HEK293T (cell line): ENCODE results near the gene DERA.

ENCODE experiments used
- CTCF ChIA-PET: fragments of 350-600 bp; formaldehyde crosslinking; extraction: SDS; loops from one replicate; lab custom pipeline; 2021; ENCODE audit warnings: antibody characterized with exemption, inconsistent platforms; lab: Yijun Ruan, JAX
- POLR2A ChIA-PET: fragments of 350-600 bp; formaldehyde crosslinking; extraction: SDS; loops from one replicate; lab custom pipeline; 2020; ENCODE audit warnings: antibody characterized with exemption, inconsistent platforms; lab: Yijun Ruan, JAX
- DNase-seq: peaks from one replicate; pipeline ENCODE4 v3.0.0; 2012; ENCODE audit warnings: mixed read lengths; ENCODE audit errors: extremely low spot score
- ARNT ChIP-seq: fragments of 450-650 bp; IDR thresholded peaks from 2 replicates; pipeline ENCODE4 v1.6.1; 2017; ENCODE audit warnings: mild to moderate bottlenecking
- BHLHE40 ChIP-seq: fragments of 450-650 bp; IDR thresholded peaks from 2 replicates; pipeline ENCODE4 v1.6.1; 2016; ENCODE audit warnings: mild to moderate bottlenecking, moderate library complexity, borderline replicate concordance
- CTBP1 ChIP-seq: fragments of 450-650 bp; IDR thresholded peaks from 2 replicates; pipeline ENCODE4 v1.6.1; 2016; ENCODE audit warnings: borderline replicate concordance
- ELF4 ChIP-seq: fragments of 450-650 bp; IDR thresholded peaks from 2 replicates; pipeline ENCODE4 v1.6.1; 2017; ENCODE audit warnings: antibody characterized with exemption
- FOXA1 ChIP-seq: fragments of 450-650 bp; IDR thresholded peaks from 2 replicates; pipeline ENCODE4 v1.6.1; 2016; ENCODE audit warnings: mild to moderate bottlenecking
- FOXK2 ChIP-seq: fragments of 450-650 bp; IDR thresholded peaks from 2 replicates; pipeline ENCODE4 v1.6.1; 2016; ENCODE audit warnings: mild to moderate bottlenecking
- FOXM1 ChIP-seq: fragments of 450-650 bp; IDR thresholded peaks from 2 replicates; pipeline ENCODE4 v1.6.1; 2017; ENCODE audit warnings: mild to moderate bottlenecking, borderline replicate concordance
- HDGF ChIP-seq: fragments of 450-650 bp; IDR thresholded peaks from 2 replicates; pipeline ENCODE4 v1.6.1; 2017; ENCODE audit warnings: antibody characterized with exemption, borderline replicate concordance
- L3MBTL2 ChIP-seq: fragments of 450-650 bp; conservative IDR thresholded peaks from 2 replicates; pipeline ENCODE4 v1.6.1; 2016; ENCODE audit warnings: mild to moderate bottlenecking
- LEF1 ChIP-seq: fragments of 450-650 bp; IDR thresholded peaks from 2 replicates; pipeline ENCODE4 v1.6.1; 2017; ENCODE audit warnings: mild to moderate bottlenecking, borderline replicate concordance
- NFRKB ChIP-seq: fragments of 450-650 bp; IDR thresholded peaks from 2 replicates; pipeline ENCODE4 v1.6.1; 2016; ENCODE audit warnings: mild to moderate bottlenecking, moderate library complexity
- SP1 ChIP-seq: fragments of 450-650 bp; IDR thresholded peaks from 2 replicates; pipeline ENCODE4 v1.6.1; 2017
- SUZ12 ChIP-seq: fragments of 450-650 bp; IDR thresholded peaks from 2 replicates; pipeline ENCODE4 v1.6.1; 2016; ENCODE audit warnings: mild to moderate bottlenecking
- TARDBP ChIP-seq: fragments of 450-650 bp; IDR thresholded peaks from 2 replicates; pipeline ENCODE4 v1.6.1; 2016
- ZNF384 ChIP-seq: fragments of 450-650 bp; IDR thresholded peaks from 2 replicates; pipeline ENCODE4 v1.6.1; 2016
- TF ChIP-seq, protein P1 (sequence below): fragments of 450-650 bp; IDR thresholded peaks from 2 replicates; pipeline ENCODE4 v1.6.1; 2016

Gene DERA

DNA sequence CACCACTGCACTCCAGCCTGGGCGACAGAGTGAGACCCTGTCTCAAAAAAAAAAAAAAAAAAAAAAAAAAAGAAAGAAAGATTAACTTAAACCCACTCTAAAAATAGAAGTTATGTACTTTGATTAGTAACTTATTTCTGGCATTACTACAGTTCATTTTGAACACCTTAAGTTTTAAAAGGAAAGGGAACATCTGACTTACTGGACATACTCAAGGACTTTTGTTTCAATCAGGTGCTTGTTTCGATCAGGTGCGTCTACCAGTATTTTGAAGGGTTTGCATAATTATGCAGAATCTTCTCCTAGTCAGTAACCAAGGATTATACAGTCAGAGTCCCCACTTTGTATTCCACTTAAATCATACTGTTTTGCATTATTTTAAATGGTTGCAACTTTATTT is 105.6 kb downstream of the DERA start:
- TF ChIP-seq FOXM1 (no peak), SP1 (no peak), ELF4 (no peak), CTBP1 (no peak), FOXA1 (no peak), FOXK2 (no peak), LEF1 (no peak), L3MBTL2 (no peak), SUZ12 (no peak), TARDBP (no peak), ARNT (no peak), BHLHE40 (no peak), NFRKB (no peak)
- TF ChIP-seq, protein P1, sequence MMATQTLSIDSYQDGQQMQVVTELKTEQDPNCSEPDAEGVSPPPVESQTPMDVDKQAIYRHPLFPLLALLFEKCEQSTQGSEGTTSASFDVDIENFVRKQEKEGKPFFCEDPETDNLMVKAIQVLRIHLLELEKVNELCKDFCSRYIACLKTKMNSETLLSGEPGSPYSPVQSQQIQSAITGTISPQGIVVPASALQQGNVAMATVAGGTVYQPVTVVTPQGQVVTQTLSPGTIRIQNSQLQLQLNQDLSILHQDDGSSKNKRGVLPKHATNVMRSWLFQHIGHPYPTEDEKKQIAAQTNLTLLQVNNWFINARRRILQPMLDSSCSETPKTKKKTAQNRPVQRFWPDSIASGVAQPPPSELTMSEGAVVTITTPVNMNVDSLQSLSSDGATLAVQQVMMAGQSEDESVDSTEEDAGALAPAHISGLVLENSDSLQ, result no peak
- ChIA-PET POLR2A (no interaction called here), CTCF (no interaction called here)
- no peak for DNase-seq

DNA sequence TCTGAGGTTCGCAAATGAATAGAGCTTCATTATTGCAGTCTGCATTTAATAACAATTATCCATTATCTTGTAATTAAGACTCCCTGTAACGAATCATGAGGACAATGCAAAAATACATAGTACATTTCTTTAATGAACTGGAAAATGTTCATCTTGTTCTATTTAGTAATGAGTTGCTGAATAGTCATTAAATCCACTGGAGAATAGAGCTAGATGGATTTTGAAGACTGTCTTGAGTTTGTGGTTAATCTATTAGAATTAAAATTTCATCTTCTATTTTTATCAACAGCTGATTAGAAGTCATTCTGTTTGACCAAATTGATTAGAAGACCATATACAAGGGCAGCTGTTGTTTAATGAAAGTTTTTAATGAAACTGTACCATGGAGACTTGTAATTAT is 107.2 kb downstream of the DERA start:
- ChIA-PET POLR2A (no interaction called here), CTCF (interaction anchor here (0.5 kb wide), 1 partner anchor 415 kb away, joined by 3 read pairs; no protein-coding TSS in a partner anchor)
- DNase-seq, result no peak
- TF ChIP-seq, protein P1, result no peak
- TF ChIP-seq ELF4 (no peak), SP1 (no peak), ARNT (no peak)

DNA sequence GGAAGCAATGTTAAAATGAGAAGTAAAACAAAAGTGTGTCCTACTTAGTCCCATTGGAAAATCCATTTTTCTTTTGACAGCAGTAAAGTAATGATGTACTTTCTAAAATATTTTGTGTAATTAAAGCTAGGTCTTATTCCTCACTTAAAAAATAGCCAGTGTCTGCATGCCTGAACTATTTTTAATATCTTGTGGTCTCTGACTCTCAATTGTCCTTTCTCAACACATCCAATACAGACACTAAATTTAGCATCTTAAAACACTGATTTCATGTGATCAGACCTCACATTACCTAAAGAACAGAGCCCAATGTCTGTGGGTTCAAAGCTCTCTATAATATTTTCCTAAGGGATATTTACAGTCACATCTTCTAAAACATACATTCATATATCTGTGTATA is 108.0 kb downstream of the DERA start:
- TF ChIP-seq, protein P1, result no peak
- TF ChIP-seq ARNT, result no peak
- TF ChIP-seq LEF1, result no peak
- TF ChIP-seq SUZ12, result no peak
- TF ChIP-seq BHLHE40, result no peak
- no peak for TF ChIP-seq CTBP1
- no peak for TF ChIP-seq ELF4
- CTCF ChIA-PET, result interaction anchor here (0.6 kb wide), 1 partner anchor 12 kb away, joined by 4 read pairs; no protein-coding TSS in a partner anchor
- POLR2A ChIA-PET, result no interaction called here
- DNase-seq, result no peak

DNA sequence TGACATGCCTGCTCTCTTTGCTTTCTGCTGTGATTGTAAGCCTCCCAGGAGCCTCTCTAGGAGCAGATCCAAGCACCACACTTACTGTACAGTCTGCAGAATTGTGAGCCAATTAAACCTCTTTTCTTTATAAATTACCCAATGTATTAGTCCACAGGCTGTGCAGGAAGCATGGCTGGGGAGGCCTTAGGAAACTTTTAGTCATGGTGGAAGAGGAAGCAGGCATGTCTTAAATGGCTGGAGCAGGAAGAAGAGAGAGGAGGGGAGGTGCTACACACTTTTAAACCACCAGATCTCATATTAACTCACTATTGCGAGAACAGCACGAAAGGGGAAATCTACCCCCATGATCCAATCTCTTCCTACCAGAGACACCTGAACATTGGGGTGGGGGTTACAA is 108.9 kb downstream of the DERA start:
- POLR2A ChIA-PET, result no interaction called here
- no peak for DNase-seq
- CTCF ChIA-PET, result no interaction called here
- no peak for TF ChIP-seq CTBP1
- TF ChIP-seq FOXM1, result no peak
- TF ChIP-seq, protein P1, result no peak
- TF ChIP-seq SP1, result no peak
- no peak for TF ChIP-seq LEF1
- TF ChIP-seq ARNT, result no peak
- no peak for TF ChIP-seq SUZ12
- no peak for TF ChIP-seq NFRKB
- no peak for TF ChIP-seq L3MBTL2
- no peak for TF ChIP-seq TARDBP
- TF ChIP-seq HDGF, result no peak
- TF ChIP-seq FOXK2, result no peak
- no peak for TF ChIP-seq ELF4
- no peak for TF ChIP-seq BHLHE40
- no peak for TF ChIP-seq ZNF384
- TF ChIP-seq FOXA1, result no peak

DNA sequence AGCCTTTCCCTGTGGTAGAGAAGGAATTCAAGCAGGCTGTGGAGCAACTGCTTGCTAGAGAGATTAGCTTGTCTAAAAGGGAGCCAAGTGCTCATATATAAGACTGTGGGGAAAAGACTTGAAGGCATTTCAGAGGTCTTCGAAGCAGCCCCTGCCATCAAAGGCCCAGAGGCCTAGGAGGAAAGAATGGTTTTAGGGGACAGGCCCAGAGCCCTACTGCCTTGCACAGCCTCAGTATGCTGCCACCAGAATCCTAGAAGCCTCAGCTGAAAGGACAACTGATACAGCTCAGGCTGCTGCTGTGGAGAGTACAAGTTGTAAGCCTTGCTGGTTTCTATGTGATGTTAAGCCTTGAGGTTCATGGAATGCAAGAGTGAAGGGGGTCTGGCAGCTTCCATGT is 109.9 kb downstream of the DERA start:
- ChIA-PET CTCF (no interaction called here), POLR2A (no interaction called here)
- TF ChIP-seq NFRKB, result no peak
- TF ChIP-seq ARNT, result no peak
- TF ChIP-seq LEF1, result no peak
- TF ChIP-seq TARDBP, result no peak
- no peak for TF ChIP-seq SUZ12
- no peak for TF ChIP-seq L3MBTL2
- TF ChIP-seq BHLHE40, result no peak
- no peak for TF ChIP-seq FOXK2
- no peak for TF ChIP-seq HDGF
- TF ChIP-seq ELF4, result no peak
- no peak for TF ChIP-seq CTBP1
- no peak for DNase-seq

DNA sequence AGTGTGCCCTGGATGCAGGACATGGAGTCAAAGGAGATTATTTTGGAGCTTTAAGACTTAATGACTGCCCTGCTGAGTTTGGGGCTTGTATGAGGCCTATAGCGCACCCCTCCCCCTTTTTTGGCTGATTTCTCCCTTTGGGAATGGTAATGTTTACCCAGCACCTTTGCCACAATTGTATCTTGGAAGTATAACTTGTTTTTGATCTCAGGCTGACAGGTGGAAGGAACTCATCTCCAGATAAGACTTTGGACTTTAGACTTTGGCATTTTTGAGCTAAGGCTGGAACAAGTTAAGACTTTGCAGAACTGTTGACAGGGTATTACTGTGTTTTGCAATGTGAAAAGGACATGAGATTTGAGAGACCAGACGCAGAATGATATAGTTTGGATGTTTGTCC is 110.5 kb downstream of the DERA start:
- TF ChIP-seq SUZ12, result no peak
- TF ChIP-seq BHLHE40, result no peak
- TF ChIP-seq L3MBTL2, result no peak
- TF ChIP-seq SP1, result no peak
- TF ChIP-seq, protein P1, result no peak
- TF ChIP-seq TARDBP, result no peak
- no peak for TF ChIP-seq ZNF384
- TF ChIP-seq ELF4, result no peak
- no peak for TF ChIP-seq ARNT
- POLR2A ChIA-PET, result no interaction called here
- DNase-seq, result no peak
- CTCF ChIA-PET, result no interaction called here
